ENCODE results near the gene NNT. TPM values are rescaled to one million over a fixed set of nuclear protein-coding genes. Genes with fewer than 3 reads are reported as not detected.

Gene NNT
- total RNA-seq, 1 donor from 2014 or later: 67.3 TPM

DNA sequence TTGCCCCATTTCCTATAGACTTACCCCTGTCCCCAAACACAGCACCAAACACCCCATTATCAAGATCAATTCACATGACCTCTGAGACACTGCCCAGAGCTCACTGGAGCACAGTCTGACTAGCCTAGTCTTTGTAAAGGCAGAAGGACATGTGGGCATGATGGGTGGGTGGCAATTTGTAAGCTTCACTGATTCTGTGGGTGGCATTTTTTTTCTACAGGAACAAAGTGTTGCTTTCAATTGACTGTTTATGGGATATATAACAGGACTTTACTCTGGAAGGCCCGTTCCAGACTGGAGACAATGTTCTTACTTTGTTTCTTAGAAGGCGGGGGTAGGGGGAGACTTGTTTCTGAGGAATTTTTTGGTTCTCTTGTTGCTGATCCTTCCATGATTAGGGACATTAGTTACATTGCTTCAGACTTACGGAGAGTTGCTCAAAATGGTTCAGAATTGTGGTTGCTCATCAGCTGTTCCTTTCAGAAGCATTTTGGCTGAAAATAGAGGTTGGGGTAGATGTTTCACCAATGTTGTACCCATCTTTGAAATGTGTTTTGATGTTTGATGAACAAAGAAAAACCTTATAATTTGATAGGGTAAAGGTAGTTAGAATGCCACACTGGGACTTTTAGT is 20.2 kb downstream of the NNT start:
- Mint-ChIP-seq H3K27ac (no peak overlapping the region), H3K36me3 (ENCODE audit: insufficient read depth) (peaks cover 18% of the 10 kb centered on the region), H3K27me3 (no peaks in the 10 kb centered on the region), H3K4me1 (ENCODE audit: low read depth) (peaks cover 3% of the 10 kb centered on the region), H3K4me3 (ENCODE audit: low read depth) (no peak overlapping the region), H3K9me3 (ENCODE audit: low read depth) (no peaks in the 10 kb centered on the region)
- no peak for DNase-seq (ENCODE audit: low spot score, unreplicated experiment)
- no peak for TF ChIP-seq CTCF (IDR thresholded peaks at IDR 0.05; ENCODE audit: unreplicated experiment)

- Mint-ChIP-seq H3K4me1 (ENCODE audit: low read depth) (peaks cover 10% of the 10 kb centered on the region), H3K4me3 (ENCODE audit: low read depth) (no peak overlapping the region), H3K36me3 (ENCODE audit: insufficient read depth) (peaks cover 10% of the 10 kb centered on the region), H3K27me3 (no peaks in the 10 kb centered on the region), H3K9me3 (ENCODE audit: low read depth) (no peaks in the 10 kb centered on the region), H3K27ac (no peak overlapping the region)
- no peak for DNase-seq (ENCODE audit: low spot score, unreplicated experiment)
- TF ChIP-seq CTCF (IDR thresholded peaks at IDR 0.05; ENCODE audit: unreplicated experiment): peak; percentile 36
Observed at GRCh38 chr5:43627028-43627427, 24.0 kb downstream of the NNT start.

GRCh38 chr5:43631182-43631910 is 28.4 kb downstream of the NNT start:
- H3K27me3 Mint-ChIP-seq: no peaks in the 10 kb centered on the region
- H3K4me3 Mint-ChIP-seq (ENCODE audit: low read depth): no peak overlapping the region
- no peaks in the 10 kb centered on the region for H3K9me3 Mint-ChIP-seq (ENCODE audit: low read depth)
- peaks cover 16% of the 10 kb centered on the region for H3K4me1 Mint-ChIP-seq (ENCODE audit: low read depth)
- TF ChIP-seq CTCF (IDR thresholded peaks at IDR 0.05; ENCODE audit: unreplicated experiment): peak; percentile 76
- DNase-seq (ENCODE audit: low spot score, unreplicated experiment): no peak
- H3K27ac Mint-ChIP-seq: peak overlapping the region; percentile 20
- H3K36me3 Mint-ChIP-seq (ENCODE audit: insufficient read depth): peaks cover 12% of the 10 kb centered on the region

GRCh38 chr5:43634621-43635020 is 31.6 kb downstream of the NNT start:
- H3K4me3 Mint-ChIP-seq (ENCODE audit: low read depth): no peak overlapping the region
- H3K27me3 Mint-ChIP-seq: no peaks in the 10 kb centered on the region
- peaks cover 6% of the 10 kb centered on the region for H3K36me3 Mint-ChIP-seq (ENCODE audit: insufficient read depth)
- no peak for DNase-seq (ENCODE audit: low spot score, unreplicated experiment)
- H3K27ac Mint-ChIP-seq: no peak overlapping the region
- no peak for TF ChIP-seq CTCF (IDR thresholded peaks at IDR 0.05; ENCODE audit: unreplicated experiment)
- no peaks in the 10 kb centered on the region for H3K9me3 Mint-ChIP-seq (ENCODE audit: low read depth)
- peaks cover 15% of the 10 kb centered on the region for H3K4me1 Mint-ChIP-seq (ENCODE audit: low read depth)

GRCh38 chr5:43635374-43635773 is 32.4 kb downstream of the NNT start:
- Mint-ChIP-seq H3K4me3 (ENCODE audit: low read depth) (no peak overlapping the region), H3K4me1 (ENCODE audit: low read depth) (peaks cover 15% of the 10 kb centered on the region), H3K36me3 (ENCODE audit: insufficient read depth) (peaks cover 5% of the 10 kb centered on the region), H3K9me3 (ENCODE audit: low read depth) (no peaks in the 10 kb centered on the region), H3K27ac (no peak overlapping the region), H3K27me3 (no peaks in the 10 kb centered on the region)
- TF ChIP-seq CTCF (IDR thresholded peaks at IDR 0.05; ENCODE audit: unreplicated experiment): no peak
- no peak for DNase-seq (ENCODE audit: low spot score, unreplicated experiment)
